SU-DHL-6 (cell line): ENCODE results near the gene MPI.
"Not testable (repeated sequence)": the region's sequence is repeated elsewhere in the genome, so short reads cannot be mapped to it uniquely, and the experiment has no call there.

Experiments used
- H2AFZ ChIP-seq: fragments of 200-600 bp; sonication (generic); 2 replicates; pipeline ENCODE4 v1.6.1; 2014; ENCODE audit warnings: low read depth, mild to moderate bottlenecking, moderate library complexity, mixed read lengths, antibody characterized with exemption, low read length; ENCODE audit not compliant: severe bottlenecking
- H3F3A ChIP-seq: fragments of 200-600 bp; shearing (Covaris generic); 2 replicates; pipeline ENCODE4 v1.6.0; 2016; ENCODE audit warnings: antibody characterized with exemption, mild to moderate bottlenecking; ENCODE audit not compliant: insufficient read depth
- H3K27ac ChIP-seq: fragments of 200-600 bp; sonication (generic); 2 replicates; pipeline ENCODE4 v1.5.1; 2016; ENCODE audit warnings: low read depth, mild to moderate bottlenecking, low read length, moderate library complexity, mixed read lengths
- H3K27me3 ChIP-seq: fragments of 200-600 bp; sonication (generic), shearing (Covaris generic); 2 replicates; pipeline ENCODE4 v1.6.0; 2014; ENCODE audit warnings: mild to moderate bottlenecking, low read length
- H3K36me3 ChIP-seq: fragments of 200-600 bp; sonication (generic); 2 replicates; pipeline ENCODE4 v1.6.1; 2014; ENCODE audit warnings: mild to moderate bottlenecking, low read length, mixed read lengths
- H3K4me2 ChIP-seq: fragments of 300-600, 200-600 bp; shearing (Covaris generic), sonication (generic); 2 replicates; pipeline ENCODE4 v1.6.0; 2014; ENCODE audit warnings: low read length, low read depth, mild to moderate bottlenecking; ENCODE audit not compliant: poor library complexity, severe bottlenecking
- H3K4me3 ChIP-seq: fragments of 200-600 bp; sonication (generic); 2 replicates; pipeline ENCODE4 v1.5.1; 2014; ENCODE audit warnings: antibody characterized with exemption, low read length, mild to moderate bottlenecking, mixed read lengths; ENCODE audit not compliant: insufficient read depth, poor library complexity, severe bottlenecking
- H3K79me2 ChIP-seq: fragments of 200-600 bp; sonication (generic); 2 replicates; pipeline ENCODE4 v1.6.1; 2014; ENCODE audit warnings: mild to moderate bottlenecking, low read length, moderate library complexity; ENCODE audit not compliant: insufficient read depth
- H3K9ac ChIP-seq: fragments of 200-600 bp; sonication (generic); 2 replicates; pipeline ENCODE4 v1.7.0; 2014; ENCODE audit warnings: mild to moderate bottlenecking, low read length
- H3K9me2 ChIP-seq: fragments of 200-600 bp; sonication (generic); replicated peaks from 2 replicates; pipeline ENCODE4 v1.6.1; 2014; ENCODE audit warnings: low read length; ENCODE audit not compliant: insufficient read depth
- H3K9me3 ChIP-seq: fragments of 200-600 bp; sonication (generic); 2 replicates; pipeline ENCODE4 v1.6.1; 2014; ENCODE audit warnings: low read length, mixed read lengths; ENCODE audit not compliant: insufficient read depth
- H4K20me1 ChIP-seq: fragments of 200-600 bp; sonication (generic); 2 replicates; pipeline ENCODE4 v1.6.1; 2014; ENCODE audit warnings: low read depth, mild to moderate bottlenecking, antibody characterized with exemption, low read length, moderate library complexity, mixed read lengths
- EZH2phosphoT487 ChIP-seq: fragments of 200-600 bp; sonication (generic), shearing (Covaris generic); conservative IDR thresholded peaks from 2 replicates; pipeline ENCODE4 v1.6.1; 2018; ENCODE audit warnings: mild to moderate bottlenecking, antibody characterized with exemption, low read length, moderate library complexity, mixed read lengths
- TF ChIP-seq, protein P1 (sequence below): fragments of 200-600 bp; sonication (generic); IDR thresholded peaks from one replicate; pipeline ENCODE4 v1.5.1; 2017; ENCODE audit warnings: antibody characterized with exemption, mild to moderate bottlenecking, low read length, moderate library complexity; ENCODE audit not compliant: insufficient read depth, poor library complexity, severe bottlenecking

The MPI gene

DNA sequence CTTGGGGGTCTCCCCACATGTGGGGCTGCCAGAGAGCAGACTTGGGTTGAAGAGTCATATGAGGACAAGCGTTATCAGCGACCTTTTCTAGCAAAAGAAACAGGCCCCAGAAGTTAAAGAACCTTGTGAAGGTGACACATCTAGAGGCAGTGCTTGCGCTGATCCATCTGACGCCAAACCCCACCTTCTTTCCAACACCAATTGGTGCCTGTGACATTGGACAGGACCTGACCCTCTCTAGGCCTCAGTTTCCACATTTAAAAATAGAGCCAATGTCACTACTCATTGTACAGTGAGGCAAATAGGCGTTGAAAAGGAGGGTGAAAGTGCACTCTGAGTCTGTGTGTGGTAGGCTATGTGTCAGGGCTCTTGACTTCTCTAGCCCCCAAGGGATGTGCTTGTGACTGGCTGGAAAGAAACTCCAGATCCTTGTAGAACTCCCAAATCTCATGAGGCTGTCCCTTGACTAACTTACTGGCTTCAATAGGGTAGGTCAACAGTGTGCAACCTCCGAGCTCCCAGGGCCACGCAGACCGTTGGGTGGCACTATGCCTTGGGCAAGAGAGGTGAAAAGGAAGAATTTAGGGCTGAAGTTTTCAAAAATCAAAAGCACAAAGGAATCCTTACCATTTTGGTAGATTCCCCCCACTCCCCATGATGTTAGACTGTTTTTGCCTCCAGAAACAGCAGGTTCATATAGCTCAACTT is 17.5 kb downstream of the MPI start:
- Histone ChIP-seq H2AFZ (peak overlapping the region; percentile 98), H3K27ac (peak overlapping the region; percentile 56), H3F3A (peaks cover 10% of the 10 kb centered on the region; the same call in 1 of the 2 replicates), H3K9me3 (no peaks in the 10 kb centered on the region), H3K4me3 (peak overlapping the region; percentile 96), H4K20me1 (no peaks in the 10 kb centered on the region), H3K79me2 (peaks cover 5% of the 10 kb centered on the region; the same call in 1 of the 2 replicates), H3K27me3 (no peaks in the 10 kb centered on the region), H3K36me3 (no peaks in the 10 kb centered on the region), H3K9ac (peak overlapping the region; percentile 96), H3K4me2 (peak overlapping the region; percentile 67), H3K9me2 (no peaks in the 10 kb centered on the region)
- TF ChIP-seq, protein P1, sequence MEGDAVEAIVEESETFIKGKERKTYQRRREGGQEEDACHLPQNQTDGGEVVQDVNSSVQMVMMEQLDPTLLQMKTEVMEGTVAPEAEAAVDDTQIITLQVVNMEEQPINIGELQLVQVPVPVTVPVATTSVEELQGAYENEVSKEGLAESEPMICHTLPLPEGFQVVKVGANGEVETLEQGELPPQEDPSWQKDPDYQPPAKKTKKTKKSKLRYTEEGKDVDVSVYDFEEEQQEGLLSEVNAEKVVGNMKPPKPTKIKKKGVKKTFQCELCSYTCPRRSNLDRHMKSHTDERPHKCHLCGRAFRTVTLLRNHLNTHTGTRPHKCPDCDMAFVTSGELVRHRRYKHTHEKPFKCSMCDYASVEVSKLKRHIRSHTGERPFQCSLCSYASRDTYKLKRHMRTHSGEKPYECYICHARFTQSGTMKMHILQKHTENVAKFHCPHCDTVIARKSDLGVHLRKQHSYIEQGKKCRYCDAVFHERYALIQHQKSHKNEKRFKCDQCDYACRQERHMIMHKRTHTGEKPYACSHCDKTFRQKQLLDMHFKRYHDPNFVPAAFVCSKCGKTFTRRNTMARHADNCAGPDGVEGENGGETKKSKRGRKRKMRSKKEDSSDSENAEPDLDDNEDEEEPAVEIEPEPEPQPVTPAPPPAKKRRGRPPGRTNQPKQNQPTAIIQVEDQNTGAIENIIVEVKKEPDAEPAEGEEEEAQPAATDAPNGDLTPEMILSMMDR, result no peak
- TF ChIP-seq EZH2phosphoT487, result no peak

DNA sequence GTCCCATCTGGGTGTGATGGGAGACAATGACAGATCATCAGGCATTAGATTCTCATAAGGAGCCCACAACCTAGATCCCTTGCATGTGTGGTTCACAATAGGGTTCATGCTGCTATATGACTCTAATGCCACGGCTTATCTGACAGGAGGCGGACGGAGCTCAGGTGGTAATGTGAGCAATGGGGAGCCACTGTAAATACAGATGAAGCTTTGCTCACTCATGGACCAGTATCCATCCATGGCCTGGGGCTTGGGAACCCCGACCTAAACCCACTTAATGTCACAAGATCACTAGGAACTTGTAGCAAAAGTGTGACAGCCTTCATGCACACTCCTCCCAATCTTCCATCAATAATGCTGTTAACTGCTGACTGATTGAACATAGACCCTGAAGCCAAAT is 18.8 kb downstream of the MPI start:
- no peak overlapping the region for H3K9ac ChIP-seq
- H4K20me1 ChIP-seq, result no peaks in the 10 kb centered on the region
- no peak overlapping the region for H2AFZ ChIP-seq
- no peaks in the 10 kb centered on the region for H3K9me3 ChIP-seq
- H3F3A ChIP-seq, result peaks cover 14% of the 10 kb centered on the region; the same call in 1 of the 2 replicates
- H3K4me2 ChIP-seq, result no peak overlapping the region
- no peak overlapping the region for H3K4me3 ChIP-seq
- no peaks in the 10 kb centered on the region for H3K36me3 ChIP-seq
- no peak overlapping the region for H3K27ac ChIP-seq
- H3K79me2 ChIP-seq, result peaks cover 5% of the 10 kb centered on the region; the same call in 1 of the 2 replicates
- no peak for TF ChIP-seq EZH2phosphoT487
- TF ChIP-seq, protein P1, result no peak
- H3K9me2 ChIP-seq, result no peaks in the 10 kb centered on the region
- H3K27me3 ChIP-seq, result no peaks in the 10 kb centered on the region

DNA sequence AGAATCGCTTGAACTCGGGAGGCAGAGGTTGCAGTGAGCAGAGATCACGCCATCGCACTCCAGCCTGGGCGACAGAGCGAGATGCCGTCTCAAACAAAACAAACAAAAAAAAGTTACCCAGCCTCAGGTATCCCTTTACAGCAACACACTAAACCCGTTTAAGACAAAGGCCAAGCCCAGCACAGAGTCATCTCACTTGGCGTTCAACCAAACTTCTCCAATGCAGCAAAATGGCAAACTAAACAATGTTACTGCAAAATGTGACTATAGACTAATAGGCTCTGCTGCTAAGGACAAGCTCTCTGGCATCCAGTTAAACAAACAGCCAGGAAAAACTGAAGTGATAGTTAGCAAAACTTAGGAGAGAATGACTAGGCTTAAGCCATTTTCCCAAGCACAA is 23.2 kb downstream of the MPI start:
- H4K20me1 ChIP-seq, result no peaks in the 10 kb centered on the region
- no peaks in the 10 kb centered on the region for H3K79me2 ChIP-seq
- no peak overlapping the region for H3K4me3 ChIP-seq
- H3K27me3 ChIP-seq, result no peaks in the 10 kb centered on the region
- H3K9me2 ChIP-seq, result no peaks in the 10 kb centered on the region
- H3K9me3 ChIP-seq, result no peaks in the 10 kb centered on the region
- H3F3A ChIP-seq, result peaks cover 10% of the 10 kb centered on the region; the same call in 1 of the 2 replicates
- no peak overlapping the region for H3K4me2 ChIP-seq
- TF ChIP-seq, protein P1, result no peak
- TF ChIP-seq EZH2phosphoT487, result no peak
- no peak overlapping the region for H3K27ac ChIP-seq
- H2AFZ ChIP-seq, result no peak overlapping the region
- H3K9ac ChIP-seq, result no peak overlapping the region
- H3K36me3 ChIP-seq, result peaks cover 10% of the 10 kb centered on the region; the same call in 1 of the 2 replicates

DNA sequence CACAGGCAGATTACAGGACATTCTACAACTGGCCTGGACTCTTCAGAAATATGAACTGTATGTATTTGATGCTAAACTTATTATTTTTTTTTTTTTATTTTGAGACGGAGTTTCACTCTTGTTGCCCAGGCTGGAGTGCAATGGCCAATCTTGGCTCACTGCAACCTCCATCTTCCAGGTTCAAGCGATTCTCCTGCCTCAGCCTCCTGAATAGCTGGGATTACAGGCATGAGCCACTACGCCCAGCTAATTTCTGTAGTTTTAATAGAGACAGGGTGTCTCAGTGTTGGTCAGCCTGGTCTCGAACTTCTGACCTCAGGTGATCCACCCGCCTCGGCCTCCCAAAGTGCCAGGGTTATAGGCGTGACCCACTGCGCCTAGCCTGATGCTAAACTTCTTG is 24.0 kb downstream of the MPI start:
- H3K27ac ChIP-seq, result not testable (repeated sequence)

More for the DNA sequence above, 24.0 kb downstream of the MPI start:
- not testable (repeated sequence) for H3K4me3 ChIP-seq, H3K27me3 ChIP-seq, H3K79me2 ChIP-seq, H3F3A ChIP-seq, H3K9me2 ChIP-seq, H3K9me3 ChIP-seq, H4K20me1 ChIP-seq, H3K9ac ChIP-seq, H3K4me2 ChIP-seq, H2AFZ ChIP-seq
- peaks cover 14% of the 10 kb centered on the region; the same call in 1 of the 2 replicates for H3K36me3 ChIP-seq
